HG03039 (cell line): ENCODE measurements around the gene TNFSF9.

Experiments used
- ATAC-seq: cut with Tn5 transposase; IDR thresholded peaks from one replicate; pipeline ENCODE4 v1.9.1; 2021; ENCODE audit warnings: mild to moderate bottlenecking, moderate library complexity; ENCODE audit not compliant: unreplicated experiment

Gene TNFSF9, protein sequence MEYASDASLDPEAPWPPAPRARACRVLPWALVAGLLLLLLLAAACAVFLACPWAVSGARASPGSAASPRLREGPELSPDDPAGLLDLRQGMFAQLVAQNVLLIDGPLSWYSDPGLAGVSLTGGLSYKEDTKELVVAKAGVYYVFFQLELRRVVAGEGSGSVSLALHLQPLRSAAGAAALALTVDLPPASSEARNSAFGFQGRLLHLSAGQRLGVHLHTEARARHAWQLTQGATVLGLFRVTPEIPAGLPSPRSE

DNA sequence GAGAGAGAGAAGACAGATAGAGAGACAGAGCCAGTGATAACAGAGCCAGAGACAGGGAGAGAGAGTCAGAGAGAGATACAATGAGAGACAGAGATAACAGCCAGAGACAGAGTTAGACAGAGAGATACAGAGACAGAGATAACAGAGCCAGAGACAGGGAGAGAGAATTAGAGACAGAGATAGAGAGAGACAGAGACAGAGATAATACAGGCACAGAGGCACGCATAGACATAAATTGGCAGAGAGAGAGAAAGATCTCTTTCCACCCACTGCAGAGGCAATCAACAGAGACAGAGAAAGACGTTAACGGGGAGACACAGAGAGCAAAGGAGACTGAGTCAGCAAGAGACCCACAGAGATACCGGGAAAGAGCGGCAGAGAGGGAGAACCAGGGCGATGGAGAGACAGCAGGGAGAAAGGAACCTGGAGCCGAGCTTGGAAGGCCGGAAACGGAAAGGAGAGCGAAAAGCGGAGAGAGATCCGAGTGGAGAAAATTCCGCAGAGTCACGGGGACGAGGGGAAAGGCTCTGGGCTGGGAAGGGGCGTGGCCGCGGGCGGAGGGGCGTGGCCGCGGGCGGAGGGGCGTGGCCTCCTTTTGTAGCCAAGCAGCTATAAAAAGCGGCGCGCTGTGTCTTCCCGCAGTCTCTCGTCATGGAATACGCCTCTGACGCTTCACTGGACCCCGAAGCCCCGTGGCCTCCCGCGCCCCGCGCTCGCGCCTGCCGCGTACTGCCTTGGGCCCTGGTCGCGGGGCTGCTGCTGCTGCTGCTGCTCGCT lies at the start of gene TNFSF9:
Gene TNFSF9 (plus strand): TSS at position 641 of the 777 bp plus-strand sequence. CDS start 11 bp downstream, at position 652.
- ATAC-seq = no peak

DNA sequence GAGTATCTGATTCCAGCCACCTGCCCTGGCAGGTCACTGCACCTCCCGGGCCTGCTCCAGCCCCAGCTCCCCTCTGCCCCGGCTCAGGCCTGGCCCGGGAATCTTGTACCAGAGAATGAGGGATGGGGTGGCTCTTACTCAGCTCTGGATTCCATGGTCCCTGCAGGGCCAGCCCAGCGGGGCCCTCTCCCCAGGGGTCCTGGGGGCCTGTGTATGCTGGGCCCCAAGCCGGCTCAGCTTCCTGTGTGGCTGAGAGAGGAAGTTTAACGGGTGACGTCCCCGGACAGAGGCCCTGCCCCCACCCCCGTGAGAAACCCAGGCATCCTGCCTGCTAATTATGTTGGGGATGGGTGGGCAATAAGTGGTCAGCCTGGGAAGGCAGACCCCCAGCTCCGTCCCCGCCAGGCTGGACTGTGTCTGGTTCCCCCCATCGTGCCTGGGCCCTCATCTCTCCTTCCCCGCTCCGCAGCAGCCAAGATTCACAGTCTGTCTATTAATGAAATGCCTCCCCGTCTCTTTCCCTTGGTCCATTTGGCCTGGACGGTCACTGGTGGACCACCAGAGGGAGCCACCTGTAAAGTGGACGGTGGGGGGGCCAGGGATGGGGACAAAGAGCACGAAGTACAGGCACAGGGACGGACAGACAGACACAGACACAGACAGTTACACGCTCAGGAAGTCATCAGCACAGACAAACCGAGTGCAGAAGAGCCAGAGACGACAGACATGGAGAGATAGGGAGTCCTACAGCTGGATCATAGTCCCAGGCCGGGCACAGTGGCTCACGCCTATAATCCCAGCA lies 49.1 kb upstream of the TNFSF9 start, which contains the start of gene DENND1C:
Gene DENND1C (minus strand): TSS at position 247 of the 802 bp plus-strand sequence. CDS start 92 bp downstream, at position 155.
- ATAC-seq = no peak

DNA sequence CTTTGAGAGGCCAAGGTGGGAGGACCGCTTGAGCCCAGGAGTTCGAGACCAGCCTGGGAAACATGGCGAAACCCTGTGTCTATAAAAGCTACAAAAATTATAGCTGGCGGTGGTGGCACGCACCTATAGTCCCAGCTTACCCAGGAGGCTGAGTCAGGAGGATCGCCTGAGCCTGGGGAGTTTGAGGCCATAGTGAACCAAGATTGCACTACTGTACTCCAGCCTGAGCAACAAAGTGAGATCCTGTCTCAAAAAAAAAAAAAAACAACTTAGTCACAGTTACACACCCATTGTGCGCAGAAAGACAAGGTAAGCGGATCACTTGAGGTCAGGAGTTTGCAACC lies 48.5 kb upstream of the TNFSF9 start:
- no peak for ATAC-seq

DNA sequence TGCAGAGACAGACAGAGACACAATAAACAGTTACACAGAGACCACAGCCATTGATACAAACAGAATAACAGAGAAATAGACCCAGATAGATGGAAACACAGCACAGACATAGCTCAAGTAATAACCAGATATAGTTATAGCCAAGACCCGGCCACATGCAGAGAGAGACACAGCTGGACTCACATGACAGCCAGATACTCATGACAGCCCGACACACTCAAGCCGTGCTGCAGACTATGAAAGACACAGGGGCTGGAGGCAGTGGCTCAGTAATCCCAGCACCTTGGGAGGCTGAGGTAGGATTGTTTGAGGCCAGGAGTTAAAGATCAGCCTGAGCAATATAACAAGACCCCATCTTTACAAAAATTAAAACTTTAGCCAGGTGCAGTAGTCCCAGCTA lies 47.6 kb upstream of the TNFSF9 start:
- ATAC-seq = no peak

DNA sequence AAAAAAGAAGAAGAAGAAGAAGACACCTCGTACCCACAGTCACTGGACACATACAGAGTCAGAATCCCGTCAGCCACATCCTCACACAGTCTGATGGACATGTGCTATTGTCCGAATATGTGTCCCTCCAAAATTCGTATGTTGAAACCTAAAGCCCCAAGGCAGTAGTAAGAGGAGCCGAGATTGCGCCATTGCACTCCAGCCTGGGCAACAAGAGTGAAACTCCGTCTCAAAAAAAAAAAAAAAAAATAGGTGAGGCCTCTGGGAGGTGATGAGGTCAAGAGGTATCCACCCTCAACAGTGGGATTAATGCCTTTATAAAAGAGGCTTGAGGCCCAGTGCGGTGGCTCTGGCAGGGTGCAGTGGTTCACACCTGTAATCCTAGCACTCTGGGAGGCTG lies 46.6 kb upstream of the TNFSF9 start:
- no peak for ATAC-seq

DNA sequence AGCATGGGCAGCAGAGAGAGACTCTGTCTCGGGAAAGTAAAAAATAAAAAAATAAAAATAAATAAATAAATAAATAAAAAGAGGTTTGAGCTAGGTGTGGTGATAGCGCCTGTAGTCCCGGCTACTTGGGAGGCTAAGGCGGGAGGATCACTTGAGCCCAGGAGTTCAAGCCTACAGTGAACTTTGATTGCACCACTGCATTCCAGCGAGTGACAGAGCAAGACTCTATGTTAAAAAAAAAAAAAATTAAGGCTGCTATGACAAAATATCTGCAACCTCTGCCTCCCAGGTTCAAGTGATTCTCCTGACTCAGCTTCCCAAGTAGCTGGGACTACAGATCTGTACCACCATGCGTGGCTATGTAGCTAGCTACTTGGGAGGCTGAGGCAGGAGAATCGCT lies 46.0 kb upstream of the TNFSF9 start:
- ATAC-seq = no peak

DNA sequence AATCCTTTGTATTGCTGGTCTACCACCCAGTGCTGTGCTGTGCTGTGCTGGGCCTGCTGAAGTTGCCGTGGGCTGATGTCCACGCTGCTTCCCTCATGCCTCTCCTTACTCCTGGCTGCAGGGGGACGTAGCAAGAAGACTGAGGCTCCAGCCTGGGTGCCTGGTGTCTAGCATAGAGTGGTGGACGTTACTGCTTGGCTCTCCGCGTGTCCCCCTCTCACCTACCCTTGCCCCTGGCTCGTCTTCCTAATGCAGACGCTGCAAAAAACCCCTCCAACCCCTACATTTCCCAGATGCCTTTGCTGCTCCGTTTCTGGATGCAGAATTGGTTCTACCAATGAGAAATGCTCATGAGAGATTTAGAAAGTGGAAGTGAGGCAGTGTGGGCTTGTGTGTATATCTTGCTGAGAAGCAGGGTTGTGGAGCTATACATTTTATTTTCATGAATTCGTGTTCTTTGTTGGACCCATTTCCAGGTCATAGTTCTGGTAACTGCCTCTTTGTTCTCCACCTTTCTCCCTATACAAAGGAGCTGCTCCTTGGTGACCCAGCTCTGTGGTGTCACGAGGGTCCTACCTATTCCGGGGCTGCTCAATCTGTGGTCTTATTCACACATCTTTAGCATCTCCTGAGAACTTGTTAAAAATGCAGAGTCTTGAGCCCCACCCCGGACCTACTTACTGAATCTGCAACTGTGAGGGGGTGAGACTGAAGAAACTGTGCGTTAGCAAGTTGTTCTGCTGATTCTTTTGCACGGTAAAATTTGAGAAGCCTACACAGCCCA lies 41.4 kb upstream of the TNFSF9 start:
- no peak for ATAC-seq

DNA sequence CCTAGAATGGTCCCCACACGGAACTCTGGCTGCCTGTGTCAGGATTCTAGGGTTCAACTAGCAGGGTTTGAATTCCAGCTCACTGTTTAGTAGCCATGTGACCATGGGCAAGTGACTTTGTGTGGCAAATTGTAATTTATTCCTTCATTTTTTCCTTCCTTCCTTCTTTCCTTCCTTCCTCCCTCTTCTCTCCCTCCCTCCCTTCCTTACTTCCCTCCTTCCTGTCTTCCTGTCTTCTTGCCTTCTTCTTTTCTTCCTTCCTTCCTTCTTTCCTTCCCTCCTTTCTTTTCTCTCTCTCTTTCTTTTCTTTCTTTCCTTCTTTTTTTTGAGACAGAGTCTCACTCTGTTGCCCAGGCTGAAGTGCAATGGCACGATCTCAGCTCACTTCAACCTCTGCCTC lies 40.7 kb upstream of the TNFSF9 start:
- ATAC-seq = no peak

DNA sequence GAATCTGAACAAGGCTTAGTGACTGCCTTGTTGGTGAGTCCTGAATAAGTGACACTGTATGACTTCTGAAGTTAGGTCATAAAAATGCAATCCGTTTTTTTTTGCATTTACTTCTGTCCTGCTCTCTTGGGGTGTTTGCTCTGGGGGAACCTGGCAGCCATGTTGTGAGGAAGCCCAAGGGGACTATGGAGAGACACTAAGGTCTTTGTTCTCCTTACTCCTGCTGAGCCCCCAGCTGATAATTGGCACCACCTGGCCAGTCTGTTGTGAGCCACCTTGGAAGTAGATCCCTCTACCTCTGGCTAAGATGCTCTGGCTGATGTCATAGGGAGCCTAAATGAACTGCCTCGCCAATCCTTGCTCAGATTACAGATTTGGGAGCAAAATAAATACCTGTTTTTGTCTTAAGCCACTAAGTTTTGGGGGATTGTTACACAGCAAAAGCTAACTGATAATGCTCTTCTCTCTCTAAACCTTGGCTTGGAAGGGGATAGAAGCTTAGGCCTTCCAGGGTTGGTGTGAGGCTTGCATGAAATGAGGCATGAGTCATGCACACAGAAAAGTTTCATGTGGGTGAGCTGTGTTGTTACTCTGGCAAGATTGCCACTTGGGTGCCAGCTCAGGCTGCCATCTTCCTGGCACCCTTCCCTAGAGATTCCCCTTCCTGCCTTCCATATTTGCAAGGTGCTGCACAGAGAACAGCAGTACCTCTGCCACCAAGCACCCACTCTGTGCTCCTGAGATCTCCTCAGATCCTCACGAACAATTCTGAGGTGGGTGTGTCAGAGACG lies 38.8 kb upstream of the TNFSF9 start:
- ATAC-seq = no peak

DNA sequence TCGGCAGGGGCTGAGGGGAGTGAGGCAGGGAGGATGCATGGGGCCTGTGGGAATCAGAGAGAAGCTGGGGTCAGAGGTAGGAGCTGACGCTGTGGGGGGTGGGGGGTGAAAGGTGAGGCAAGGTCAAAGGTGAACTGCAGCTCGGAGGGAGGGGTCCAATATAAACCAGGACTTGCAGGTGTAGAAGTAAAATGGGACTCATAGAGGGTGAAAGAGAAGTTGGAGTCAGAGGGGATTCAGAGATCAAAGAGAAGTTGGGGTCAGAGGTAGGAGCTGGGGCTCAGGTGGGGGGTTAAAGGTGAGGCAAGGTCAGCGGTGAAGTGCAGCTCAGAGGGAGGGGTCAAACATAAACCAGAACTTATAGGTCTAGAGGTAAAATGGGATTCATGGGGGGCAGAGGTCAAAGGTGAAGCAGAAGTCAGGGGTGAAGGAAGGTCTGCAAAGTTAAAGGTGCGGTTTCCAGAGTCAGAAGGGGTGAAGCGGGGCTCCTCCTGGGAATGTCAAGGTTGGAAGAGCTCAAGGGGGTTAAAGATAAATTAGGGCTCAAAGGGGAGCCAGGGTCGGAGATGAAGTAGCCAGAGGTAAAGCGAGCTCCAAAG lies 36.3 kb upstream of the TNFSF9 start:
- ATAC-seq = no peak

DNA sequence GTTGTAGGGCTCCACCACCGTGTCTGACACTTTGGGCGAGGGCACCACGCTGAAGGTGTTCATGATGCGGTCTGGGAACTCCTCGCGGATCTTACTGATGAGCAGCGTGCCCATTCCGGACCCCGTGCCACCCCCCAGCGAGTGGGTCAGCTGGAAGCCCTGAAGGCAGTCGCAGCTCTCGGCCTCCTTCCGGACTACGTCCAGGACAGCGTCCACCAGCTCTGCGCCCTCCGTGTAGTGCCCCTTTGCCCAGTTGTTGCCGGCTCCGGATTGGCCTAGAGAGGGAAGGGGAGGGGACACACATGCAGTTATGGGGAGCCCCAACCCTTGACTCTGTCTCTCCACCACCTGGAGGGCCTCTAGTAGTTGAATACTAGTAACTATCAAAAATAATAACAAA lies 34.9 kb upstream of the TNFSF9 start:
- ATAC-seq = no peak

DNA sequence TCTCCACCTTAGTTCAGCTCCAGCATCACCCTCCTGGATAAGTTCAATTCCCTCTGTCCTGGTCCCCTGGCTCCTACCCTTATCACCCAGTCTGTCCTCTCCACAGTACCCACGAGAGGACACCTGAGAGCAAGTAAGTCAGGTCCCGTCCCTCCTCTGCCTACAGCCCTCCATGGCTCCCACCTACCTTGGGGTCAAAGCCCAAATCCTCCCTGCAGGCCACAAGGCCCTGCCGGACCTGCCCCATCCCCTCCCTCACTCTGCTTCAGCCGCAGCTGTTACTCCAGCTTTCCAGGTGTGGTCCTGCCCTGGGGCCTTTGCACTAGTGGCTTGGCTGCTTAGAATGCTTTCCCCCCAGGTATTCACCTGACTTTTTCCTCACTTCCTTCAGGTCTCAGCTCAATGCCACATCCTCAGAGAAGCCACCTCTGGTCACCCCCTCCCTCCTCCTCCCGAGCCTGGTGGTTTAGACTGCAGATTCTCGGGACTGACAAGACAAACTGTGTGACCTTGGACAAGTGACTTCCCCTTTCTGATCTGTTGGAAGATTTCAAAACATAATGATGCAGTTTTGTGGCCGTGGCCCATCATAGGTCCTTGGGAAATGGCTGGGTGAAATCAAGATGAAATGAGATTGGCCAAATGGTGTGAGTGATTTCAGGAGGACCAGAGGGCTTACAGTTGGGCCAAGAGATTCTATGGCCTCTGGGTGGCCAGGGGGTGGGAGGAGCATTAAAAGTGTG lies 32.4 kb upstream of the TNFSF9 start:
- ATAC-seq = no peak

DNA sequence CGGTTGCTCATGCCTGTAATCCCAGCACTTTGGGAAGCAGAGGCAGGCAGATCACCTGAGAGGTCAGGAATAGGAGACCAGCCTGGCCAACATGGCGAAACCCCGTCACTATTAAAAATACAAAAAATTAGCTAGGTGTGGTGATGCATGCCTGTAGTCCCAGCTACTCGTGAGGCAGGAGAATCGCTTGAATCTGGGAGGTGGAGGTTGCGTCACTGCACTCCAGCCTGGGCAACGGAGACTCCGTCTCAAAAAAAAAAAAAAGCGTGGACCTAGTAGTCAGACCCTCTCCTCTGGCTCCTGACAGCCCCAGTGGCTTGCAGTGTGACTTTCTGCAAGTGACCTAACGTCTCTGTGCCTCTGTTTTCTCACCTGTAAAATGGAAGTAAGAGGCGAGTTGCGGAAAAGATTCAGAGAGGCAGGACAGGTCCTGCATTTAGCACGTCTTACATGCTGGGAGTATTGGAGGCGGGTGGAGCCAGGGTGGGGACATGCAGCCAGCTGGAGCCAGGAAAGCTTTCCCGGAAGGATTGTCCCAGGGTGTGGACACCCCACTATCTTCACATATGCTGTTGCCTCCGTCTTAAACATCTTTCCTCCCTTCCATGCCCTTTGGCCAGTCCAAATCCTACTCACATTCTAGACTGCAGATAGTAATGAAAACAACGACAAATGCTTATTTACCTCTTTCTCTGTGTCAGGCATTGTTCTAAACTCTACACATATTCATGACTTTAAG lies 31.6 kb upstream of the TNFSF9 start:
- ATAC-seq = no peak

DNA sequence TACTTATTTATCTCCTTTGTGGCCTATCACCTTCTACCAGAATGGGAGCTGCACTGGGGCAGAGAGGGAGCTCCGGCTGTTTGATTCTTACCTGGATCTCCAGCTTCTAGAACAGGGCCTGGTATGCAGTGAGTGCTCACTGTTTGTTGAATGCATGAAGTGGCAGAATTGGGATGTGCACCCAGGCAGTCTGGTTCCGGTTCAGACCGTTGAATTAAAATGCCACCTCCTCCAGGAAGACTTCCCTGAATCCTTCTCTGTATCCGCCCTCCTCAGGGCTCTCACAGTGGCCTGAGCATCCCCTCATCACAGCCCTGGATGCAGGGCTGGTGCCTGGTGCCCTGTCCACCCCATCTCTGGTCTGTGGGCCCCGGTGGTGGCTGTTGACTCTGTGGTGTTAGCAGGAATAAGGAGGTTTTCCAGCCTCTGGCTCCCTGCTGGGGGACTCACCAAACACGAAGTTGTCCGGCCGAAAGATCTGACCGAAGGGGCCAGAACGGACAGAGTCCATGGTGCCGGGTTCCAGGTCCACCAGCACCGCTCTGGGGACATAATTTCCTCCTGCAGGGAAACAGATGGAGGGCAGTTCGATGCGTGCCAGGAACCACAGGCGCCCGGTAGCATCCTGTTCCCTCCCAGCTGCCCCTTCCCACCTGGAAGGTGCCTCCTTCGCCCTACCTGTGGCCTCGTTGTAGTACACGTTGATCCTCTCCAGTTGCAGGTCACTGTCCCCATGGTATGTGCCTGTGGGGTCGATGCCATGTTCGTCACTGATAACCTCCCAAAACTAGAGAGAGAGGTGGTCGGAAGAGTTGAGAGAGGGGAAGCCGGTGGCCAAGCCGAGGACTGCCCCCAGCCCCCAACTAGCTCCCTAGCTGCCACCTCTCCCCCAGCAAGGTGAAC lies 29.7 kb upstream of the TNFSF9 start:
- ATAC-seq = no peak

DNA sequence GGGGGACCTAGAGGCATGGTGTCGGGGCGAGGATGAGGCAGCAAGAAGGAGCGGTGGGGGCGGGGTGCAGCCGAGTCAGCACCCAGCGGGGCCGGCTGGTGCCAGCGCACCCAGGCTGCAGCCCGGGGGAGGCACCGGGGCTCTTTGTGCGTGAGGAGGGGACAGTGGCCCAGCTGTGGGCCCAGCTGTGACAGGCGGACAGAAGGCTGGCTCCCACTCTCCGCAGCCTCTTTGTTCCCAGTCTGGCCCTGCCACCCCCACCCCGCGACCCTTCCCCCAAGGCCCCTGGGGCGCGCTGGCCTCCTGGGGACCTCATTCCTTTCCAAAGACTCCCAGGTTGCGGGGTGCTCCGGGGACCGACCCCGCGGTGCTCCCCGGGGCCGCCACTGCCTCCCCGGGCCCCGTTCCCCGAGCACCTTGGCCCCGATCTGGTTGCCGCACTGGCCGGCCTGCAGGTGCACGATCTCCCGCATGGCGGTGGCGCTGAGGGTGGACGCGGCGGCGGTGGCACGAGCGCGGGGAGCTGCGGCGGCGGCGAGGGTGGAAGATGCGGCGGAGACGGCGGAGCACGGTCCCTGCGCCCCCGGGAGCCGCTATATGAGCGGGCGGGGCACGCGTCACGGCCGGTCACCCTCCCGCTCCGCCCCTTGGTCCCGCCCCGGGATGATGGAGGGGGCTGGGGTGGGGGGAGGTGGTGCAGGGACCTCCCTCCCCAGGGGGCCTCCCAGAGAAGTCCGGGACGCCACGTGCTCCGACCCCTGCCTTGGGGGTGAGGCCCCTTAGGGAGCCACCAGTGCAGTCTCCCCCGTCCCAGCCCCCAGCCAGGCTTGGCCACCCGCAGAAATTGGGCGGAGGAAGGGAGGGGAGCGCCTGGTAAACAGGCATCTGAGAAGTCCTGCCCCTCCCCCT lies 28.8 kb upstream of the TNFSF9 start, which contains the start of gene TUBB4A:
Gene TUBB4A (minus strand): TSS at position 570 of the 909 bp plus-strand sequence. CDS start 97 bp downstream, at position 473.
- no peak for ATAC-seq
